Measurements from ENCODE around the gene OR10H5. TPM values are rescaled to one million over a fixed set of nuclear protein-coding genes. Genes with fewer than 3 reads are reported as not detected.

OR10H5 gene
- total RNA-seq (not detected), polyA plus RNA-seq (not detected)
- long read RNA-seq, donor 1 = 0 reads
- long read RNA-seq, donor 2 = 0 reads
- long read RNA-seq, donor 3 = 0 reads
- long read RNA-seq, donor 4 = 0 reads
- long read RNA-seq, donor 5 = 0 reads
- long read RNA-seq, donor 6 = 0 reads
- long read RNA-seq, donor 7 = 0 reads
- long read RNA-seq, donor 8 = 0 reads
- long read RNA-seq, donor 9 = 0 reads
- long read RNA-seq, donor 10 = 0 reads

DNA sequence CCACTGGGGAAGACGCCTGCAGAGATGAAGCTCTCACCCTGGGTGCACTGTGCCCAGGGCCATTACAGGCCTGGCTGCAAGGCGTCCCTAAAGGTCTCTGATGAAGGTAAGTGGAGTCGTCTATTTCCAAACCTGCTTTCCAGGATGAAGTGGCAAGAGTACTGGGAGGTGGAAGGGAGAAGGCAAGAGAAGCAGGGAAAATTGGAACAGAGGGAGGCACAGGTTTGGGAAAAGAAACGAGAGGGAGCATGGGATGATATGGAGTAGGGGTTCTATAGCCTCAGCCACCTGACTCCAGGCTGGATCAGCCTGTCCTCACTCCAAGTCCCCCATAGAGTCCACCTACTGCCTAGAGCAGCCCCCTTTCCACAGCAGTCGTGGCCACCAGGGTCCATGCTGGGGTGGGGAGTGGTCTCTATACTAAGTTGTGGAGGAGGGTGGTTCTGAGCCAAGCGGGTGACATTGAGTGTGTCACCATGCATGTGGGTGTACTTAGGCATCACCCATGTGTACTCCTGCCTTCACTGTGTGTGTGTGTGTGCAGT lies at the start of gene OR10H5:
Gene OR10H5 (plus strand): TSS at position 51 of the 545 bp plus-strand sequence. CDS start 6,388 bp downstream, outside the sequence.
- H3K4me1 ChIP-seq (replicated peaks in 1 of 2) = no peaks in the 10 kb centered on the region
- no peak within 1 kb of the TSS for H3K4me3 ChIP-seq
- intact Hi-C loops (cut with DNase I) = no loop called here
- no peak for DNase-seq
- no peaks in the 10 kb centered on the region for H3K9me3 ChIP-seq (replicated peaks in 1 of 3)
- H3K27me3 ChIP-seq = no peaks in the 10 kb centered on the region
- WGBS, 4 donors = 45 to 70% (median 56%) methylated on average over 5 to 6 of the region's 6 CpGs
- H3K27ac ChIP-seq = no peak within 1 kb of the TSS
- no peaks in the 10 kb centered on the region for H3K36me3 ChIP-seq (replicated peaks in 1 of 2)
- TF ChIP-seq, protein P1, sequence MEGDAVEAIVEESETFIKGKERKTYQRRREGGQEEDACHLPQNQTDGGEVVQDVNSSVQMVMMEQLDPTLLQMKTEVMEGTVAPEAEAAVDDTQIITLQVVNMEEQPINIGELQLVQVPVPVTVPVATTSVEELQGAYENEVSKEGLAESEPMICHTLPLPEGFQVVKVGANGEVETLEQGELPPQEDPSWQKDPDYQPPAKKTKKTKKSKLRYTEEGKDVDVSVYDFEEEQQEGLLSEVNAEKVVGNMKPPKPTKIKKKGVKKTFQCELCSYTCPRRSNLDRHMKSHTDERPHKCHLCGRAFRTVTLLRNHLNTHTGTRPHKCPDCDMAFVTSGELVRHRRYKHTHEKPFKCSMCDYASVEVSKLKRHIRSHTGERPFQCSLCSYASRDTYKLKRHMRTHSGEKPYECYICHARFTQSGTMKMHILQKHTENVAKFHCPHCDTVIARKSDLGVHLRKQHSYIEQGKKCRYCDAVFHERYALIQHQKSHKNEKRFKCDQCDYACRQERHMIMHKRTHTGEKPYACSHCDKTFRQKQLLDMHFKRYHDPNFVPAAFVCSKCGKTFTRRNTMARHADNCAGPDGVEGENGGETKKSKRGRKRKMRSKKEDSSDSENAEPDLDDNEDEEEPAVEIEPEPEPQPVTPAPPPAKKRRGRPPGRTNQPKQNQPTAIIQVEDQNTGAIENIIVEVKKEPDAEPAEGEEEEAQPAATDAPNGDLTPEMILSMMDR (IDR thresholded peaks at IDR 0.05) = no peak
- TF ChIP-seq POLR2A (IDR thresholded peaks at IDR 0.05) = no peak

GRCh38 chr19:15737722-15738121 lies 49.7 kb upstream of the OR10H5 start, which contains the start of gene OR10H3:
Gene OR10H3 (plus strand): TSS chr19:15737985. CDS start chr19:15741393, 3,408 bp downstream.
- WGBS, 4 donors = 50 to 55% (median 54%) methylated on average over 4 of the region's 4 CpGs
- H3K27me3 ChIP-seq = peaks cover 3% of the 10 kb centered on the region
- H3K27ac ChIP-seq = no peak within 1 kb of the TSS
- H3K4me3 ChIP-seq = no peak within 1 kb of the TSS
- peaks cover 0 to 8% (median 0%) of the 10 kb centered on the region in 3 donors for H3K9me3 ChIP-seq (replicated peaks in 1 of 3)
- no peak for DNase-seq
- H3K36me3 ChIP-seq (replicated peaks in 1 of 2) = no peaks in the 10 kb centered on the region
- H3K4me1 ChIP-seq (replicated peaks in 1 of 2) = no peaks in the 10 kb centered on the region
- intact Hi-C loops (cut with DNase I) = no loop called here
- no peak for TF ChIP-seq POLR2A (IDR thresholded peaks at IDR 0.05)
- TF ChIP-seq, protein P1 (IDR thresholded peaks at IDR 0.05) = no peak

DNA sequence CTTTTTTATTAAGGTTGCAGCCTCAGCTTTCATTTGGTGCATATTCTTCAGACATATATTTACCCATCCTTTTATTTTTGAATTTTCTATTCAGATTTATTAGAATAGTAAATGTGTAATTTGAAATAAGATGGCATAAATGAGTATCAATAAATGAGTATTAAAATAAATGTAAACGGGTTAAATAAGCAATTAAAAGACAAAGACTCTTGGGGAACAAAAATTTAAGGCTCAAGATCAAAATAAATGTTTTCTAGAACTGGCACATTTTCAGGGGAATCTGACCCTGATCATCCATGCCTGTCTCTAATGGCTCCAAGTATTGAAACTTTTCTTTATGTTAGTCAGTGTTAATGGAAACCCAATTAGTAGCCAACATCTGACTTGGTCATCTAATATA lies 46.7 kb upstream of the OR10H5 start:
- H3K4me1 ChIP-seq (replicated peaks in 1 of 2) = no peaks in the 10 kb centered on the region
- H3K9me3 ChIP-seq (replicated peaks in 1 of 3) = peaks cover 0 to 8% (median 0%) of the 10 kb centered on the region in 3 donors
- WGBS, 4 donors = 50 to 76% (median 64%) methylated on average over 1 of the region's 1 CpG
- H3K27ac ChIP-seq = no peak overlapping the region
- intact Hi-C loops (cut with DNase I) = no loop called here
- no peak overlapping the region for H3K4me3 ChIP-seq
- DNase-seq = no peak
- H3K27me3 ChIP-seq = peaks cover 3% of the 10 kb centered on the region
- no peak for TF ChIP-seq POLR2A (IDR thresholded peaks at IDR 0.05)
- TF ChIP-seq, protein P1 (IDR thresholded peaks at IDR 0.05) = no peak
- no peaks in the 10 kb centered on the region for H3K36me3 ChIP-seq (replicated peaks in 1 of 2)

DNA sequence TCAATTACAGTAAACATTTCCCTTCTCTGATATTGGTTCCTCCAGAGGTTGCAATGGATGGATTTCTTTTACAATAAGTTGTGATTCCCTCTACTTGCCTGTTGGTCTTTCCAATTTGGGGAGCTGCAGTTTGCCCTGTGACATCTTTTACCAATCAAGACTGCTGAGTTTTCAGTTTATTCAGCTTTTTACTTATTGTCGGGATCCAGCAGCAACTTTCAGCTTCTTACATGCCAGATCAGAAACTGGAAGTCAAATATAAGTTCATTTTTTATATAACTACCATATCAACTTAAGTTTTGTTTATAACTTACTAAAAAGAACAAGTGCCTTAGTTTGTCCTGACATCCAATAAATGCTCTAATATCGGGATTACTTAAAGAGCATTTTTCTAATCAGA lies 39.2 kb upstream of the OR10H5 start:
- Histone ChIP-seq H3K36me3 (replicated peaks in 1 of 2) (no peaks in the 10 kb centered on the region), H3K27ac (no peak overlapping the region), H3K4me3 (no peak overlapping the region), H3K4me1 (replicated peaks in 1 of 2) (no peaks in the 10 kb centered on the region), H3K27me3 (peaks cover 8% of the 10 kb centered on the region), H3K9me3 (replicated peaks in 1 of 3) (no peaks in the 10 kb centered on the region)
- WGBS, 4 donors = 67 to 83% (median 73%) methylated on average over 2 of the region's 2 CpGs
- TF ChIP-seq, protein P1 (IDR thresholded peaks at IDR 0.05) = no peak
- no peak for TF ChIP-seq POLR2A (IDR thresholded peaks at IDR 0.05)
- intact Hi-C loops (cut with DNase I) = no loop called here
- DNase-seq = no peak
